KOPT-K1 (cell line): ENCODE measurements around the gene NOP14.
"Not testable (repeated sequence)": the region's sequence is repeated elsewhere in the genome, so short reads cannot be mapped to it uniquely, and the experiment has no call there.

Experiments
- H3K27ac ChIP-seq: fragments of 200-600 bp; sonication (generic); 2 replicates; pipeline ENCODE4 v1.5.1; 2016; ENCODE audit warnings: antibody characterized with exemption, mild to moderate bottlenecking, low read depth, low read length; ENCODE audit not compliant: poor library complexity, severe bottlenecking
- H3K36me3 ChIP-seq: fragments of 200-600 bp; sonication (generic); 2 replicates; pipeline ENCODE4 v1.5.1; 2017; ENCODE audit warnings: antibody characterized with exemption, mild to moderate bottlenecking, low read length, moderate library complexity; ENCODE audit not compliant: insufficient read depth
- H3K9me3 ChIP-seq: fragments of 200-600 bp; sonication (generic); 2 replicates; pipeline ENCODE4 v1.5.1; 2017; ENCODE audit warnings: antibody characterized with exemption, low read length, mild to moderate bottlenecking; ENCODE audit not compliant: insufficient read depth, poor library complexity, severe bottlenecking

The NOP14 gene

GRCh38 chr4:2949782-2950125 is 13.5 kb downstream of the NOP14 start:
- Histone ChIP-seq H3K9me3 (no peaks in the 10 kb centered on the region), H3K36me3 (peaks cover 99% of the 10 kb centered on the region), H3K27ac (no peak overlapping the region)

GRCh38 chr4:2948895-2949781 is 14.1 kb downstream of the NOP14 start:
- H3K36me3 ChIP-seq, result peaks cover 99% of the 10 kb centered on the region
- no peak overlapping the region for H3K27ac ChIP-seq
- no peaks in the 10 kb centered on the region for H3K9me3 ChIP-seq

- Histone ChIP-seq H3K27ac (no peak overlapping the region), H3K9me3 (no peaks in the 10 kb centered on the region), H3K36me3 (peaks cover 99% of the 10 kb centered on the region)
These were observed 15.3 kb downstream of the NOP14 start for GRCh38 chr4:2947926-2948325.

- H3K36me3 ChIP-seq, result peaks cover 99% of the 10 kb centered on the region
- H3K27ac ChIP-seq, result no peak overlapping the region
- H3K9me3 ChIP-seq, result no peaks in the 10 kb centered on the region
These were observed 16.2 kb downstream of the NOP14 start for GRCh38 chr4:2946812-2947600.

GRCh38 chr4:2945619-2946604 is 17.3 kb downstream of the NOP14 start:
- H3K36me3 ChIP-seq, result peaks cover 99% of the 10 kb centered on the region
- not testable (repeated sequence) for H3K27ac ChIP-seq, H3K9me3 ChIP-seq

GRCh38 chr4:2944586-2945526 is 18.4 kb downstream of the NOP14 start:
- H3K36me3 ChIP-seq, result peaks cover 99% of the 10 kb centered on the region
- H3K9me3 ChIP-seq, result no peaks in the 10 kb centered on the region
- no peak overlapping the region for H3K27ac ChIP-seq

- no peaks in the 10 kb centered on the region for H3K9me3 ChIP-seq
- H3K27ac ChIP-seq, result no peak overlapping the region
- H3K36me3 ChIP-seq, result peaks cover 99% of the 10 kb centered on the region
These were observed 19.1 kb downstream of the NOP14 start for GRCh38 chr4:2944091-2944482.

- H3K36me3 ChIP-seq, result peaks cover 99% of the 10 kb centered on the region
- no peak overlapping the region for H3K27ac ChIP-seq
These were observed 19.7 kb downstream of the NOP14 start for GRCh38 chr4:2943364-2944090.

GRCh38 chr4:2942532-2943363 is 20.5 kb downstream of the NOP14 start:
- Histone ChIP-seq H3K9me3 (no peaks in the 10 kb centered on the region), H3K36me3 (peaks cover 100% of the 10 kb centered on the region), H3K27ac (no peak overlapping the region)

More at GRCh38 chr4:2943364-2944090, 19.7 kb downstream of the NOP14 start:
- no peaks in the 10 kb centered on the region for H3K9me3 ChIP-seq

- Histone ChIP-seq H3K36me3 (peaks cover 100% of the 10 kb centered on the region), H3K27ac (no peak overlapping the region), H3K9me3 (no peaks in the 10 kb centered on the region)
These were observed 21.1 kb downstream of the NOP14 start for GRCh38 chr4:2942037-2942531.

GRCh38 chr4:2941138-2942036 is 21.8 kb downstream of the NOP14 start:
- Histone ChIP-seq H3K9me3 (no peaks in the 10 kb centered on the region), H3K27ac (no peak overlapping the region), H3K36me3 (peaks cover 100% of the 10 kb centered on the region)
